WTC11 (cell line): ENCODE measurements around the gene UQCRC2. TPM values are rescaled to one million over a fixed set of nuclear protein-coding genes. Genes with fewer than 3 reads are reported as not detected.
A peak's percentile ranks its signal among the peaks of the same experiment; 100 is the strongest.
"Not testable (repeated sequence)": the region's sequence is repeated elsewhere in the genome, so short reads cannot be mapped to it uniquely, and the experiment has no call there.

Experiments used
- ATAC-seq: fragments of 200-7000 bp; cut with Tn5 transposase; 2 replicates; pipeline ENCODE4 v1.10.0; 2021; ENCODE audit warnings: mild to moderate bottlenecking, moderate library complexity
- CTCF ChIA-PET: fragments of 300-600 bp; sonication (Branson Sonifier 250); formaldehyde crosslinking; loops from one replicate; lab custom pipeline; 2021; ENCODE audit warnings: antibody characterized with exemption; lab: Charles Lee
- POLR2A ChIA-PET: fragments of 350-600 bp; sonication (Branson Sonifier 250); formaldehyde crosslinking; loops from one replicate; lab custom pipeline; 2021; ENCODE audit warnings: antibody characterized with exemption; lab: Charles Lee
- DNase-seq: peaks from one replicate; pipeline ENCODE4 v3.0.0; 2021; ENCODE audit warnings: low spot score
- H3K27ac Mint-ChIP-seq: 2 replicates; pipeline ENCODE4 v1.8.0; 2021; ENCODE audit warnings: mixed read lengths
- H3K27me3 Mint-ChIP-seq: 2 replicates; pipeline ENCODE4 v1.8.0; 2021; ENCODE audit warnings: low read depth, mild to moderate bottlenecking, moderate library complexity, mixed read lengths
- H3K36me3 Mint-ChIP-seq: 2 replicates; pipeline ENCODE4 v1.8.0; 2021; ENCODE audit warnings: mixed read lengths
- H3K4me1 Mint-ChIP-seq: 2 replicates; pipeline ENCODE4 v1.8.0; 2022; ENCODE audit warnings: mixed read lengths
- H3K4me3 Mint-ChIP-seq: 2 replicates; pipeline ENCODE4 v1.8.0; 2021; ENCODE audit warnings: mild to moderate bottlenecking, moderate library complexity, mixed read lengths
- H3K9me3 Mint-ChIP-seq: 2 replicates; pipeline ENCODE4 v1.8.0; 2021; ENCODE audit warnings: mixed read lengths
- ATF1 ChIP-seq: sonication (generic); formaldehyde crosslinking; IDR thresholded peaks from 2 replicates; pipeline ENCODE4 v1.8.1; 2023; ENCODE audit warnings: mild to moderate bottlenecking, moderate library complexity, missing genetic modification reagents
- E2F5 ChIP-seq: sonication (generic); formaldehyde crosslinking; IDR thresholded peaks from 2 replicates; pipeline ENCODE4 v1.8.1; 2022; ENCODE audit warnings: mild to moderate bottlenecking, moderate library complexity, missing genetic modification reagents
- ELF4 ChIP-seq: sonication (generic); formaldehyde crosslinking; IDR thresholded peaks from 2 replicates; pipeline ENCODE4 v1.8.1; 2022; ENCODE audit warnings: low read depth, mild to moderate bottlenecking, moderate library complexity, missing genetic modification reagents
- ERG ChIP-seq: fragments of 250-450 bp; sonication (Bioruptor Pico); IDR thresholded peaks from 2 replicates; pipeline ENCODE4 v1.8.0; 2021; ENCODE audit warnings: mild to moderate bottlenecking
- ETV6 ChIP-seq: sonication (generic); formaldehyde crosslinking; IDR thresholded peaks from 2 replicates; pipeline ENCODE4 v1.8.1; 2022; ENCODE audit warnings: mild to moderate bottlenecking, missing genetic modification reagents
- FOXJ3 ChIP-seq: sonication (generic); formaldehyde crosslinking; IDR thresholded peaks from 2 replicates; pipeline ENCODE4 v1.9.0; 2021; ENCODE audit warnings: missing genetic modification reagents, mild to moderate bottlenecking, borderline replicate concordance
- FOXK1 ChIP-seq: sonication (generic); formaldehyde crosslinking; IDR thresholded peaks from 2 replicates; pipeline ENCODE4 v1.8.0; 2022; ENCODE audit warnings: mild to moderate bottlenecking, moderate library complexity, missing genetic modification reagents
- FOXP4 ChIP-seq: sonication (generic); formaldehyde crosslinking; IDR thresholded peaks from 2 replicates; pipeline ENCODE4 v1.8.0; 2022; ENCODE audit warnings: mild to moderate bottlenecking, missing genetic modification reagents
- JUN ChIP-seq: sonication (generic); formaldehyde crosslinking; IDR thresholded peaks from 2 replicates; pipeline ENCODE4 v1.8.0; 2023; ENCODE audit warnings: mild to moderate bottlenecking, missing genetic modification reagents
- NFYB ChIP-seq: sonication (generic); formaldehyde crosslinking; conservative IDR thresholded peaks from 2 replicates; pipeline ENCODE4 v1.8.0; 2022; ENCODE audit warnings: low read depth, missing genetic modification reagents
- SMAD3 ChIP-seq: sonication (generic); formaldehyde crosslinking; IDR thresholded peaks from 2 replicates; pipeline ENCODE4 v1.8.0; 2022; ENCODE audit warnings: missing genetic modification reagents, mild to moderate bottlenecking, borderline replicate concordance
- TP53 ChIP-seq: sonication (generic); formaldehyde crosslinking; IDR thresholded peaks from 2 replicates; pipeline ENCODE4 v1.8.1; 2023; ENCODE audit warnings: mild to moderate bottlenecking, missing genetic modification reagents
- ZBTB43 ChIP-seq: sonication (generic); formaldehyde crosslinking; IDR thresholded peaks from 2 replicates; pipeline ENCODE4 v1.8.1; 2023; ENCODE audit warnings: mild to moderate bottlenecking, missing genetic modification reagents
- ZNF138 ChIP-seq: sonication (generic); formaldehyde crosslinking; conservative IDR thresholded peaks from 2 replicates; pipeline ENCODE4 v1.8.1; 2022; ENCODE audit warnings: mild to moderate bottlenecking, moderate library complexity, missing genetic modification reagents
- ZNF219 ChIP-seq: sonication (generic); formaldehyde crosslinking; IDR thresholded peaks from 2 replicates; pipeline ENCODE4 v1.8.0; 2023; ENCODE audit warnings: missing genetic modification reagents, mild to moderate bottlenecking, borderline replicate concordance
- ZNF232 ChIP-seq: sonication (generic); formaldehyde crosslinking; IDR thresholded peaks from 2 replicates; pipeline ENCODE4 v1.8.0; 2022; ENCODE audit warnings: mild to moderate bottlenecking, missing genetic modification reagents
- ZNF317 ChIP-seq: sonication (generic); formaldehyde crosslinking; IDR thresholded peaks from 2 replicates; pipeline ENCODE4 v1.8.1; 2023; ENCODE audit warnings: low read depth, mild to moderate bottlenecking, moderate library complexity, missing genetic modification reagents, borderline replicate concordance
- ZNF396 ChIP-seq: fragments of 250-450 bp; sonication (Bioruptor Pico); IDR thresholded peaks from 2 replicates; pipeline ENCODE4 v1.8.0; 2021; ENCODE audit warnings: mild to moderate bottlenecking, moderate library complexity, borderline replicate concordance
- ZNF423 ChIP-seq: fragments of 250-450 bp; sonication (Bioruptor Pico); IDR thresholded peaks from 2 replicates; pipeline ENCODE4 v2.1.2; 2022; ENCODE audit warnings: mild to moderate bottlenecking, moderate library complexity
- ZNF671 ChIP-seq: fragments of 250-450 bp; sonication (Bioruptor Pico); IDR thresholded peaks from 2 replicates; pipeline ENCODE4 v1.8.0; 2021; ENCODE audit warnings: mild to moderate bottlenecking
- ZSCAN18 ChIP-seq: fragments of 250-450 bp; sonication (Bioruptor Pico); IDR thresholded peaks from 2 replicates; pipeline ENCODE4 v2.1.2; 2022; ENCODE audit warnings: mild to moderate bottlenecking, moderate library complexity
- total RNA-seq: library from RNA; stranded (reverse); gene quantifications from 3 replicates; pipeline ENCODE4 v1.2.3, GENCODE V29; 2021

UQCRC2 gene
- total RNA-seq, 1 experiment from 2014 or later: 197 TPM

GRCh38 chr16:21997697-21998480, 44.7 kb downstream of the UQCRC2 start:
- Mint-ChIP-seq H3K36me3 (no peaks in the 10 kb centered on the region), H3K27ac (peak overlapping the region; percentile 39; the same call in 1 of the 2 replicates), H3K4me1 (peaks cover 12% of the 10 kb centered on the region), H3K4me3 (no peak overlapping the region), H3K9me3 (no peaks in the 10 kb centered on the region), H3K27me3 (no peaks in the 10 kb centered on the region)
- ATAC-seq: no peak
- CTCF ChIA-PET: interaction anchor here (0.6 to 6.0 kb wide), 8 partner anchors 9 to 190 kb away, joined by 3 to 95 read pairs (median 4); no protein-coding TSS in a partner anchor
- TF ChIP-seq ZNF423 (CRISPR knock-in tag): no peak
- DNase-seq: no peak
- POLR2A ChIA-PET: interaction anchor here (0.6 to 1.5 kb wide), 2 partner anchors 7 to 393 kb away, joined by 3 read pairs; no protein-coding TSS in a partner anchor

- H3K4me3 Mint-ChIP-seq: peak overlapping the region; percentile 41; the same call in 1 of the 2 replicates
- H3K36me3 Mint-ChIP-seq: no peaks in the 10 kb centered on the region
- no peaks in the 10 kb centered on the region for H3K9me3 Mint-ChIP-seq
- H3K27me3 Mint-ChIP-seq: peaks cover 6% of the 10 kb centered on the region
- ATAC-seq (no peak), DNase-seq (no peak)
- POLR2A ChIA-PET: no interaction called here
- CTCF ChIA-PET: interaction anchor here (0.8 to 6.0 kb wide), 10 partner anchors 54 to 187 kb away, joined by 3 to 95 read pairs (median 6); partner anchors contain the start of gene VWA3A
- peaks cover 8% of the 10 kb centered on the region for H3K4me1 Mint-ChIP-seq
- TF ChIP-seq ZSCAN18 (CRISPR knock-in tag) (no peak), ZNF138 (CRISPR knock-in tag) (no peak), FOXJ3 (CRISPR knock-in tag) (no peak), ERG (CRISPR knock-in tag) (no peak)
- H3K27ac Mint-ChIP-seq: no peak overlapping the region
Measured at GRCh38 chr16:22001591-22001990, 48.4 kb downstream of the UQCRC2 start.

- peaks cover 12% of the 10 kb centered on the region for H3K4me1 Mint-ChIP-seq
- not testable (repeated sequence) for DNase-seq, H3K27me3 Mint-ChIP-seq, H3K27ac Mint-ChIP-seq, H3K4me3 Mint-ChIP-seq, H3K36me3 Mint-ChIP-seq, ATAC-seq, H3K9me3 Mint-ChIP-seq
- POLR2A ChIA-PET: interaction anchor here (0.9 kb wide), 1 partner anchor 60 kb away, joined by 3 read pairs; no protein-coding TSS in a partner anchor
- CTCF ChIA-PET: interaction anchor here (0.8 to 6.0 kb wide), 13 partner anchors 9 to 189 kb away, joined by 3 to 95 read pairs (median 5); partner anchors contain the start of gene VWA3A
Measured at GRCh38 chr16:22002047-22002446, 48.9 kb downstream of the UQCRC2 start.

- Mint-ChIP-seq H3K9me3 (no peaks in the 10 kb centered on the region), H3K36me3 (no peaks in the 10 kb centered on the region)
- TF ChIP-seq ZBTB43 (CRISPR knock-in tag) (no peak), ZNF671 (CRISPR knock-in tag) (no peak), NFYB (CRISPR knock-in tag) (no peak), ZNF219 (CRISPR knock-in tag) (no peak), E2F5 (no peak), ELF4 (CRISPR knock-in tag) (no peak), JUN (no peak), FOXJ3 (CRISPR knock-in tag) (no peak), FOXK1 (CRISPR knock-in tag) (no peak), FOXP4 (CRISPR knock-in tag) (no peak), ZNF317 (CRISPR knock-in tag) (no peak), SMAD3 (no peak), TP53 (CRISPR knock-in tag) (no peak), ZNF396 (CRISPR knock-in tag) (no peak), ATF1 (CRISPR knock-in tag) (no peak), ZNF232 (CRISPR knock-in tag) (no peak), ETV6 (CRISPR knock-in tag) (no peak)
- TF ChIP-seq, all 79 proteins: peak for 0
Measured at GRCh38 chr16:22003195-22003594, 50.0 kb downstream of the UQCRC2 start.

More at GRCh38 chr16:22003195-22003594, 50.0 kb downstream of the UQCRC2 start:
- no peak for DNase-seq
- Mint-ChIP-seq H3K27me3 (peaks cover 13% of the 10 kb centered on the region), H3K4me1 (peaks cover 9% of the 10 kb centered on the region), H3K4me3 (no peak overlapping the region), H3K27ac (no peak overlapping the region)
- CTCF ChIA-PET: interaction anchor here (1.7 to 7.5 kb wide), 6 partner anchors 53 to 185 kb away, joined by 5 to 140 read pairs (median 16); no protein-coding TSS in a partner anchor
- POLR2A ChIA-PET: interaction anchor here (0.6 to 0.9 kb wide), 3 partner anchors 58 to 60 kb away, joined by 3 to 4 read pairs (median 4); no protein-coding TSS in a partner anchor
- no peak for ATAC-seq
